Loucy (cell line): ENCODE results near the gene GRID2.

Experiments
- CTCF ChIP-seq: fragments of 200-600 bp; sonication (generic); conservative IDR thresholded peaks from 2 replicates; pipeline ENCODE4 v1.5.1; 2014; ENCODE audit warnings: mild to moderate bottlenecking, antibody characterized with exemption, low read length
- EZH2phosphoT487 ChIP-seq: fragments of 200-600 bp; IDR thresholded peaks from 2 replicates; pipeline ENCODE4 v1.6.1; 2018; ENCODE audit warnings: antibody characterized with exemption, mild to moderate bottlenecking, moderate library complexity, borderline replicate concordance

GRCh38 chr4:92733231-92733630 lies 429.5 kb downstream of the GRID2 start:
- TF ChIP-seq EZH2phosphoT487 (no peak), CTCF (no peak)
